Measurements from ENCODE around the gene VRTN.
"Not testable (repeated sequence)": the region's sequence is repeated elsewhere in the genome, so short reads cannot be mapped to it uniquely, and the experiment has no call there.

Gene VRTN

GRCh38 chr14:74314576-74314975 is 33.7 kb upstream of the VRTN start:
- no peak for DNase-seq
- Histone ChIP-seq H3K56ac (ENCODE audit: low read length) (no peak overlapping the region), H3K4ac (ENCODE audit: low read depth, low read length) (no peak overlapping the region), H3K4me1 (ENCODE audit: control insufficient read depth, low read depth, low read length) (no peaks in the 10 kb centered on the region), H4K8ac (ENCODE audit: low read depth, low read length) (no peak overlapping the region), H2BK15ac (replicated peaks; ENCODE audit: low read depth) (no peak overlapping the region), H2BK120ac (ENCODE audit: low read depth, low read length) (no peak overlapping the region), H3K36me3 (ENCODE audit: control insufficient read depth, insufficient read depth, low read length) (no peaks in the 10 kb centered on the region), H4K5ac (ENCODE audit: low read length) (no peak overlapping the region), H3K18ac (ENCODE audit: low read length) (no peak overlapping the region), H3K4me2 (ENCODE audit: low read length) (no peak overlapping the region), H3K27me3 (ENCODE audit: insufficient read depth, low read length, poor library complexity) (no peaks in the 10 kb centered on the region), H3K79me1 (ENCODE audit: low read length) (no peaks in the 10 kb centered on the region), H2AK5ac (ENCODE audit: low read length) (no peak overlapping the region), H3K23ac (ENCODE audit: low read length) (no peak overlapping the region), H3K4me3 (ENCODE audit: low read length) (no peak overlapping the region), H3K9ac (ENCODE audit: low read length) (no peak overlapping the region), H2BK5ac (ENCODE audit: low read length) (no peak overlapping the region), H3K79me2 (ENCODE audit: control insufficient read depth, insufficient read depth, low read length) (no peaks in the 10 kb centered on the region), H3K27ac (ENCODE audit: low read depth, low read length) (no peak overlapping the region)
- no CpG with 5 or more reads among the region's 4 CpGs for WGBS (ENCODE audit: extremely low coverage, insufficient coverage, low lambda C conversion rate)

- Histone ChIP-seq H3K23ac (ENCODE audit: low read length) (no peak overlapping the region), H2AK5ac (ENCODE audit: low read length) (peak overlapping the region; percentile 98), H3K56ac (ENCODE audit: low read length) (peak overlapping the region; percentile 90), H3K4me2 (ENCODE audit: low read length) (no peak overlapping the region), H4K5ac (ENCODE audit: low read length) (peak overlapping the region; percentile 95), H3K79me1 (ENCODE audit: low read length) (peaks cover 2% of the 10 kb centered on the region), H3K36me3 (ENCODE audit: control insufficient read depth, insufficient read depth, low read length) (no peaks in the 10 kb centered on the region), H3K27me3 (ENCODE audit: insufficient read depth, low read length, poor library complexity) (no peaks in the 10 kb centered on the region), H2BK15ac (replicated peaks; ENCODE audit: low read depth) (no peak overlapping the region), H2BK120ac (ENCODE audit: low read depth, low read length) (peak overlapping the region; percentile 94), H3K4ac (ENCODE audit: low read depth, low read length) (peak overlapping the region; percentile 97), H2BK5ac (ENCODE audit: low read length) (peak overlapping the region; percentile 100), H3K9ac (ENCODE audit: low read length) (peak overlapping the region; percentile 73), H3K4me1 (ENCODE audit: control insufficient read depth, low read depth, low read length) (peaks cover 14% of the 10 kb centered on the region), H4K8ac (ENCODE audit: low read depth, low read length) (no peak overlapping the region), H3K4me3 (ENCODE audit: low read length) (no peak overlapping the region), H3K18ac (ENCODE audit: low read length) (peak overlapping the region; percentile 94), H3K27ac (ENCODE audit: low read depth, low read length) (peak overlapping the region; percentile 88), H3K79me2 (ENCODE audit: control insufficient read depth, insufficient read depth, low read length) (no peaks in the 10 kb centered on the region)
- peak; percentile 82 for DNase-seq
- WGBS (ENCODE audit: extremely low coverage, insufficient coverage, low lambda C conversion rate), result no CpG with 5 or more reads among the region's 3 CpGs
These were observed 23.3 kb upstream of the VRTN start for GRCh38 chr14:74324931-74325361.

GRCh38 chr14:74325446-74325845 is 22.8 kb upstream of the VRTN start:
- Histone ChIP-seq H4K8ac (ENCODE audit: low read depth, low read length) (no peak overlapping the region), H3K23ac (ENCODE audit: low read length) (no peak overlapping the region), H3K18ac (ENCODE audit: low read length) (peak overlapping the region; percentile 97), H2BK5ac (ENCODE audit: low read length) (peak overlapping the region; percentile 99), H2BK15ac (replicated peaks; ENCODE audit: low read depth) (no peak overlapping the region), H4K5ac (ENCODE audit: low read length) (no peak overlapping the region), H2BK120ac (ENCODE audit: low read depth, low read length) (peak overlapping the region; percentile 100), H3K56ac (ENCODE audit: low read length) (peak overlapping the region; percentile 79), H3K79me2 (ENCODE audit: control insufficient read depth, insufficient read depth, low read length) (no peaks in the 10 kb centered on the region), H2AK5ac (ENCODE audit: low read length) (no peak overlapping the region), H3K4ac (ENCODE audit: low read depth, low read length) (peak overlapping the region; percentile 100), H3K4me2 (ENCODE audit: low read length) (no peak overlapping the region), H3K4me3 (ENCODE audit: low read length) (no peak overlapping the region), H3K4me1 (ENCODE audit: control insufficient read depth, low read depth, low read length) (peaks cover 14% of the 10 kb centered on the region), H3K9ac (ENCODE audit: low read length) (peak overlapping the region; percentile 55), H3K79me1 (ENCODE audit: low read length) (peaks cover 2% of the 10 kb centered on the region), H3K27ac (ENCODE audit: low read depth, low read length) (peak overlapping the region; percentile 96), H3K27me3 (ENCODE audit: insufficient read depth, low read length, poor library complexity) (no peaks in the 10 kb centered on the region), H3K36me3 (ENCODE audit: control insufficient read depth, insufficient read depth, low read length) (no peaks in the 10 kb centered on the region)
- WGBS (ENCODE audit: extremely low coverage, insufficient coverage, low lambda C conversion rate), result no CpG with 5 or more reads among the region's 3 CpGs
- DNase-seq, result no peak

- no peak overlapping the region for H3K4me2 ChIP-seq (ENCODE audit: low read length)
- H3K4me3 ChIP-seq (ENCODE audit: low read length), result no peak overlapping the region
- peak overlapping the region; percentile 11 for H2AK5ac ChIP-seq (ENCODE audit: low read length)
- peak overlapping the region; percentile 98 for H2BK5ac ChIP-seq (ENCODE audit: low read length)
- peak overlapping the region; percentile 96 for H3K27ac ChIP-seq (ENCODE audit: low read depth, low read length)
- H4K5ac ChIP-seq (ENCODE audit: low read length), result peak overlapping the region; percentile 43
- H3K4me1 ChIP-seq (ENCODE audit: control insufficient read depth, low read depth, low read length), result peaks cover 14% of the 10 kb centered on the region
- H2BK120ac ChIP-seq (ENCODE audit: low read depth, low read length), result peak overlapping the region; percentile 100
- no peak overlapping the region for H3K23ac ChIP-seq (ENCODE audit: low read length)
- no peak overlapping the region for H2BK15ac ChIP-seq (replicated peaks; ENCODE audit: low read depth)
- peak overlapping the region; percentile 97 for H3K18ac ChIP-seq (ENCODE audit: low read length)
- H3K79me1 ChIP-seq (ENCODE audit: low read length), result peaks cover 2% of the 10 kb centered on the region
- no peaks in the 10 kb centered on the region for H3K36me3 ChIP-seq (ENCODE audit: control insufficient read depth, insufficient read depth, low read length)
- peak overlapping the region; percentile 100 for H3K4ac ChIP-seq (ENCODE audit: low read depth, low read length)
- DNase-seq, result peak; percentile 100
- H3K27me3 ChIP-seq (ENCODE audit: insufficient read depth, low read length, poor library complexity), result no peaks in the 10 kb centered on the region
- peak overlapping the region; percentile 55 for H3K9ac ChIP-seq (ENCODE audit: low read length)
- H3K56ac ChIP-seq (ENCODE audit: low read length), result peak overlapping the region; percentile 95
- H4K8ac ChIP-seq (ENCODE audit: low read depth, low read length), result peak overlapping the region; percentile 41
- H3K79me2 ChIP-seq (ENCODE audit: control insufficient read depth, insufficient read depth, low read length), result no peaks in the 10 kb centered on the region
- no CpG with 5 or more reads among the region's 10 CpGs for WGBS (ENCODE audit: extremely low coverage, insufficient coverage, low lambda C conversion rate)
These were observed 21.7 kb upstream of the VRTN start for GRCh38 chr14:74326369-74327152.

GRCh38 chr14:74329950-74330552 is 18.2 kb upstream of the VRTN start:
- WGBS (ENCODE audit: extremely low coverage, insufficient coverage, low lambda C conversion rate), result no CpG with 5 or more reads among the region's 9 CpGs
- not testable (repeated sequence) for H3K27me3 ChIP-seq (ENCODE audit: insufficient read depth, low read length, poor library complexity); H4K5ac ChIP-seq (ENCODE audit: low read length); H3K79me1 ChIP-seq (ENCODE audit: low read length); DNase-seq; H2BK5ac ChIP-seq (ENCODE audit: low read length); H2BK120ac ChIP-seq (ENCODE audit: low read depth, low read length); H3K79me2 ChIP-seq (ENCODE audit: control insufficient read depth, insufficient read depth, low read length); H3K4me2 ChIP-seq (ENCODE audit: low read length); H3K27ac ChIP-seq (ENCODE audit: low read depth, low read length); H3K36me3 ChIP-seq (ENCODE audit: control insufficient read depth, insufficient read depth, low read length); H2BK15ac ChIP-seq (replicated peaks; ENCODE audit: low read depth); H2AK5ac ChIP-seq (ENCODE audit: low read length); H3K9ac ChIP-seq (ENCODE audit: low read length); H3K4me3 ChIP-seq (ENCODE audit: low read length); H3K23ac ChIP-seq (ENCODE audit: low read length)
- Histone ChIP-seq H3K56ac (ENCODE audit: low read length) (peak overlapping the region; percentile 9), H4K8ac (ENCODE audit: low read depth, low read length) (peak overlapping the region; percentile 43), H3K4ac (ENCODE audit: low read depth, low read length) (peak overlapping the region; percentile 62), H3K18ac (ENCODE audit: low read length) (peak overlapping the region; percentile 45), H3K4me1 (ENCODE audit: control insufficient read depth, low read depth, low read length) (peaks cover 15% of the 10 kb centered on the region)
